ENCODE measurements around the gene NADK2.

DNA sequence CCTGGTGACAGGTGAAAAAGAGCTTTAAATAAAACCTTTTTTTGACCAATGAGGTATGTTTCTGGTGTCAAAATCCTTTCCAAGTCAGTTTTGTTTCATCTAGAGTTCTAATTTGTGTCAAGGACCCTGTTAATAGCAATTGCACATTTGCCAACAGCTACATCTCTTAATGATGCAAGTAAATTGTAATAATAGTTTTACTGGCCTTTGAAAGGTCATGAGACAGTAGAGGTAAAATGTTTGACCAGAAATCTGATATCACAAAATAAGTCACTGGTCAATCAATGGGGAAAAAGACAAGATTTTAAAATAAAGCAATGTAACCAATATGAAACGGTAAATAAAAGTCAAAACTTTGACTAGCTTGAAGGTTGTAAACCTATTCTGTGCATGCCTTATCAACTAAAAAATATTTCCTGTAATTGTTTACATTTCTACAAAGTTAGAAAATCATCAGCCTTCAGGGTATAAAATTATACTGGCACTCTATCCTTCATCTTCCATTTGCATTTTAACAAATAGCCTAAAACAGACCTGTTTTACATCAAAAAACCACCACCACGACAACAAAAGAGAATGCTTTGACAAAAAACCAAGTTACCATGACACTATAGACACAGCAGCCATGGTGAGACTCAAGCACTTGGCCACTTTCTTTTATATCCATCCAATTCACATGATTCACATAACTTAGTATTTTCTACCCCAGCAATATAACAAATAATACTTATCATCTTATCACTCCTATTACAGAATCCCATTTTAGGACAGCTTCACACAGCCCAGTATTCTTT, 3.0 kb downstream of the NADK2 start:
- TF ChIP-seq, protein P1, sequence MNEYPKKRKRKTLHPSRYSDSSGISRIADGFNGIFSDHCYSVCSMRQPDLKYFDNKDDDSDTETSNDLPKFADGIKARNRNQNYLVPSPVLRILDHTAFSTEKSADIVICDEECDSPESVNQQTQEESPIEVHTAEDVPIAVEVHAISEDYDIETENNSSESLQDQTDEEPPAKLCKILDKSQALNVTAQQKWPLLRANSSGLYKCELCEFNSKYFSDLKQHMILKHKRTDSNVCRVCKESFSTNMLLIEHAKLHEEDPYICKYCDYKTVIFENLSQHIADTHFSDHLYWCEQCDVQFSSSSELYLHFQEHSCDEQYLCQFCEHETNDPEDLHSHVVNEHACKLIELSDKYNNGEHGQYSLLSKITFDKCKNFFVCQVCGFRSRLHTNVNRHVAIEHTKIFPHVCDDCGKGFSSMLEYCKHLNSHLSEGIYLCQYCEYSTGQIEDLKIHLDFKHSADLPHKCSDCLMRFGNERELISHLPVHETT (CRISPR knock-in tag; conservative IDR thresholded peaks at IDR 0.05 in 1 of 2, IDR thresholded peaks at IDR 0.05 in 1 of 2), result no peak
- no peak for TF ChIP-seq TAF7 (tag; IDR thresholded peaks at IDR 0.05)
- TF ChIP-seq, protein P2, sequence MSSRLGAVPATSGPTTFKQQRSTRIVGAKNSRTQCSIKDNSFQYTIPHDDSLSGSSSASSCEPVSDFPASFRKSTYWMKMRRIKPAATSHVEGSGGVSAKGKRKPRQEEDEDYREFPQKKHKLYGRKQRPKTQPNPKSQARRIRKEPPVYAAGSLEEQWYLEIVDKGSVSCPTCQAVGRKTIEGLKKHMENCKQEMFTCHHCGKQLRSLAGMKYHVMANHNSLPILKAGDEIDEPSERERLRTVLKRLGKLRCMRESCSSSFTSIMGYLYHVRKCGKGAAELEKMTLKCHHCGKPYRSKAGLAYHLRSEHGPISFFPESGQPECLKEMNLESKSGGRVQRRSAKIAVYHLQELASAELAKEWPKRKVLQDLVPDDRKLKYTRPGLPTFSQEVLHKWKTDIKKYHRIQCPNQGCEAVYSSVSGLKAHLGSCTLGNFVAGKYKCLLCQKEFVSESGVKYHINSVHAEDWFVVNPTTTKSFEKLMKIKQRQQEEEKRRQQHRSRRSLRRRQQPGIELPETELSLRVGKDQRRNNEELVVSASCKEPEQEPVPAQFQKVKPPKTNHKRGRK (tag; IDR thresholded peaks at IDR 0.05), result no peak
- TF ChIP-seq, protein P3, sequence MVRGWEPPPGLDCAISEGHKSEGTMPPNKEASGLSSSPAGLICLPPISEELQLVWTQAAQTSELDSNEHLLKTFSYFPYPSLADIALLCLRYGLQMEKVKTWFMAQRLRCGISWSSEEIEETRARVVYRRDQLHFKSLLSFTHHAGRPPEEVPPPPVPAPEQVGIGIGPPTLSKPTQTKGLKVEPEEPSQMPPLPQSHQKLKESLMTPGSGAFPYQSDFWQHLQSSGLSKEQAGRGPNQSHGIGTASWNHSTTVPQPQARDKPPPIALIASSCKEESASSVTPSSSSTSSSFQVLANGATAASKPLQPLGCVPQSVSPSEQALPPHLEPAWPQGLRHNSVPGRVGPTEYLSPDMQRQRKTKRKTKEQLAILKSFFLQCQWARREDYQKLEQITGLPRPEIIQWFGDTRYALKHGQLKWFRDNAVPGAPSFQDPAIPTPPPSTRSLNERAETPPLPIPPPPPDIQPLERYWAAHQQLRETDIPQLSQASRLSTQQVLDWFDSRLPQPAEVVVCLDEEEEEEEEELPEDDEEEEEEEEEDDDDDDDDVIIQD (CRISPR knock-in tag; IDR thresholded peaks at IDR 0.05), result no peak

Data from K562 (cell line).